HepG2 (cell line): ENCODE data around the gene ANKRD44. TPM values are rescaled to one million over a fixed set of nuclear protein-coding genes. Genes with fewer than 3 reads are reported as not detected.

Source experiments
- ATAC-seq: fragments of 200-7000 bp; cut with Tn5 transposase; 3 replicates; pipeline ENCODE4 v1.9.1; 2020; ENCODE audit warnings: mild to moderate bottlenecking, moderate library complexity
- BruUV-seq: library from RNA; stranded (reverse); fragments of 400-500 nt; replicated peaks from 2 replicates; lab custom pipeline; 2021; lab: Mats Ljungman, UMichigan
- CTCF ChIA-PET: fragments of 300-600 bp; formaldehyde crosslinking; extraction: SDS; loops from one replicate; lab custom pipeline; 2021; ENCODE audit warnings: low total read pairs, inconsistent platforms, low intra/inter-chr PET ratio; lab: Yijun Ruan, JAX
- POLR2A ChIA-PET: fragments of 350-600 bp; sonication (Branson Sonifier 250); formaldehyde crosslinking; loops from one replicate; lab custom pipeline; 2020; ENCODE audit warnings: antibody characterized with exemption, inconsistent platforms; lab: Yijun Ruan, JAX
- DNase-seq: peaks from one replicate; pipeline ENCODE4 v3.0.0-alpha.2; 2015; ENCODE audit warnings: low spot score
- FAIRE-seq: peaks from 3 replicates; lab custom pipeline; 2011; peaks lifted over from hg19 to GRCh38; lab: Jason Lieb, UNC
- H2AFZ ChIP-seq: one replicate; pipeline ENCODE4 v1.6.1; 2011; ENCODE audit warnings: low read length, inconsistent platforms
- H3K27ac ChIP-seq: fragments of 300-600 bp; 3 replicates; pipeline ENCODE4 v1.8.0; 2011; ENCODE audit warnings: mixed run types, mild to moderate bottlenecking, mixed read lengths, low read length, inconsistent platforms; ENCODE audit not compliant: insufficient read depth; ENCODE audit errors: extremely low read length
- H3K27me3 ChIP-seq, 2 experiments: fragments of 200-600 bp in 1 of 2; 2 replicates in 1 of 2; 3 replicates in 1 of 2; pipeline versions ENCODE4 v1.6.0 to v1.8.0; 2011; ENCODE audit warnings: low read length in 2 of 2, mild to moderate bottlenecking in 2 of 2, moderate library complexity in 2 of 2, inconsistent platforms in 1 of 2; ENCODE audit not compliant: insufficient read depth in 2 of 2, control insufficient read depth in 1 of 2
- H3K36me3 ChIP-seq, 2 experiments: fragments of 200-600 bp in 1 of 2; replicated peaks in 1 of 2; 2 replicates in 1 of 2; 3 replicates in 1 of 2; pipeline versions ENCODE4 v1.5.1 to v1.8.0; 2011; ENCODE audit warnings: low read length in 2 of 2, inconsistent platforms in 1 of 2; ENCODE audit not compliant: insufficient read depth in 2 of 2, control insufficient read depth in 1 of 2
- H3K4me1 ChIP-seq: 2 replicates; pipeline ENCODE4 v1.5.1; 2012; ENCODE audit warnings: low read length, inconsistent platforms; ENCODE audit not compliant: insufficient read depth
- H3K4me2 ChIP-seq: 2 replicates; pipeline ENCODE4 v1.6.0; 2011; ENCODE audit warnings: low read depth, low read length, inconsistent platforms
- H3K4me3 ChIP-seq, 3 experiments: fragments of 200-600 bp in 1 of 3; sonication (generic), shearing (Covaris generic) in 1 of 3; replicated peaks in 1 of 3; 2 replicates each; pipeline ENCODE4 v1.5.1; 2011 to 2016; ENCODE audit warnings: low read length in 3 of 3, inconsistent platforms in 2 of 3, low read depth in 2 of 3, mild to moderate bottlenecking in 2 of 3, control low read depth in 1 of 3, mixed read lengths in 1 of 3; ENCODE audit not compliant: insufficient read depth in 1 of 3
- H3K79me2 ChIP-seq: one replicate; pipeline ENCODE4 v1.6.1; 2011; ENCODE audit warnings: low read length, inconsistent platforms; ENCODE audit not compliant: insufficient read depth
- H3K9ac ChIP-seq: 2 replicates; pipeline ENCODE4 v1.6.0; 2011; ENCODE audit warnings: mild to moderate bottlenecking, low read depth, low read length, inconsistent platforms; ENCODE audit not compliant: insufficient read depth
- H3K9me3 ChIP-seq: 2 replicates; pipeline ENCODE4 v1.5.1; 2012; ENCODE audit warnings: mild to moderate bottlenecking, low read length
- H4K20me1 ChIP-seq: 2 replicates; pipeline ENCODE4 v1.6.0; 2011; ENCODE audit warnings: inconsistent platforms, mild to moderate bottlenecking, low read length, moderate library complexity; ENCODE audit not compliant: insufficient read depth
- ATF3 ChIP-seq: sonication (generic); formaldehyde crosslinking; IDR thresholded peaks from 2 replicates; pipeline ENCODE4 v1.4.0; 2020; ENCODE audit warnings: missing genetic modification reagents
- BORCS8-MEF2B ChIP-seq: sonication (generic); formaldehyde crosslinking; IDR thresholded peaks from 2 replicates; pipeline ENCODE4 v1.8.0; 2022; ENCODE audit warnings: mild to moderate bottlenecking, missing genetic modification reagents
- HMGA1 ChIP-seq: sonication (generic); formaldehyde crosslinking; conservative IDR thresholded peaks from 2 replicates; pipeline ENCODE4 v1.4.0; 2020; ENCODE audit warnings: missing genetic modification reagents
- ISX ChIP-seq: sonication (generic); formaldehyde crosslinking; conservative IDR thresholded peaks from 2 replicates; pipeline ENCODE4 v1.5.0; 2020; ENCODE audit warnings: missing genetic modification reagents
- PCBP1 ChIP-seq: fragments of 200-400 bp; formaldehyde crosslinking; IDR thresholded peaks from 2 replicates; pipeline ENCODE4 v1.6.1; 2017; ENCODE audit warnings: mild to moderate bottlenecking, low read depth, low read length, borderline replicate concordance
- ZNF20 ChIP-seq: sonication (generic); formaldehyde crosslinking; IDR thresholded peaks from 2 replicates; pipeline ENCODE4 v1.4.0; 2020; ENCODE audit warnings: mild to moderate bottlenecking, moderate library complexity, missing genetic modification reagents
- ZNF549 ChIP-seq: sonication (generic); formaldehyde crosslinking; IDR thresholded peaks from 2 replicates; pipeline ENCODE4 v1.5.0; 2020; ENCODE audit warnings: missing genetic modification reagents
- WGBS: methylation state at CpG from one replicate; pipeline ENCODE4 v1.1.6; 2017; ENCODE audit warnings: low lambda C conversion rate; 5-methylcytosine and 5-hydroxymethylcytosine counted together
- in situ Hi-C: cut with HindIII; loops from 2 replicates; pipeline ENCODE4 v1.10.0; 2017; ENCODE audit warnings: low pct_unique_long_range_greater_than_20kb; ENCODE audit not compliant: extremely low pct_ligation_motif_present
- intact Hi-C: fragments of 100-400 bp; cut with micrococcal nuclease; formaldehyde crosslinking; loops from one replicate; pipeline ENCODE4 v1.10.0; 2022; ENCODE audit not compliant: unreplicated experiment
- polyA plus RNA-seq, 8 experiments: library from polyadenylated mRNA; depleted of rRNA in 3 of 8; stranded (reverse) in 7 of 8; unstranded in 1 of 8; fragments of >200 nt; fragmentation: Illumina TruSeq in 4 of 8; extraction: Trizol in 4 of 8; gene quantifications; 2 replicates each; pipeline versions ENCODE4 v1.2.1 to v1.2.3, GENCODE V29; 2011 to 2016; ENCODE audit warnings: low read depth in 4 of 8, missing spikeins in 1 of 8, mixed read lengths in 1 of 8; ENCODE audit not compliant: insufficient read depth in 1 of 8
- total RNA-seq, 5 experiments: library from RNA; depleted of rRNA; stranded (reverse); fragments of >200 nt; fragmentation: Illumina TruSeq; extraction: Trizol; gene quantifications; 2 replicates each; pipeline ENCODE4 v1.2.3, GENCODE V29; 2016; ENCODE audit warnings: low read depth in 1 of 5
- TF ChIP-seq, protein P1 (sequence below): sonication (generic); formaldehyde crosslinking; IDR thresholded peaks from 2 replicates; pipeline ENCODE4 v1.4.0; 2020; ENCODE audit warnings: missing genetic modification reagents
- TF ChIP-seq, protein P2 (sequence below): sonication (generic); formaldehyde crosslinking; IDR thresholded peaks from 2 replicates; pipeline ENCODE4 v1.5.0; 2020; ENCODE audit warnings: missing genetic modification reagents
- TF ChIP-seq, protein P3 (sequence below): sonication (generic); formaldehyde crosslinking; IDR thresholded peaks from 2 replicates; pipeline ENCODE4 v1.8.0; 2022; ENCODE audit warnings: missing genetic modification reagents, mild to moderate bottlenecking, moderate library complexity, borderline replicate concordance
- TF ChIP-seq, protein P4 (sequence below): sonication (generic); formaldehyde crosslinking; IDR thresholded peaks from 2 replicates; pipeline ENCODE4 v1.5.1; 2020; ENCODE audit warnings: missing genetic modification reagents, mild to moderate bottlenecking, borderline replicate concordance

The ANKRD44 gene
- total and polyA plus RNA-seq, 2 of the 13 experiments (the other 11 are each of a cell fraction or from before 2014, with no cell fraction given) = 0.04 to 0.11 TPM

DNA sequence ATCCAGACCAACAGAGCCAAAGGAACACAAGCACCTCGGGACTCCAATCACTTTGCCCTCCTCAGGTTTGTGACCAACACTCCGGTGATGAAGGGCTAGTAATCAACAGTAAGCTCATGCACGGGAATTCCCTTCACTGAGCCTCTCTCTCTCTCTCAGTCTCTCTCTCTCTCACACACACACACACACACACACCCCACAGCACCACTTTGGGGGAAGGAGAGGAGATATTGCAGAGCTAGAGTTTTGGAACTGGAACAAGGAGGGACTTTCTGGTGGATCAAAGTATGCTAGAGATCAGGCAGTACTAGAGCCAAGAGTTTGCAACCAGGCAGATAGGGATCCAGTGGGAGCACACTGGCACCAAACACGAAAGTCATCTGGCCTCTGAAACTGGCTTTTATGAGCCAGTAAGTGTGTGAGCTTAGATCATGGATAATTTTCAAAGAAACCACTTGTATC lies 98.7 kb downstream of the ANKRD44 start (continued):
- TF ChIP-seq, protein P1, sequence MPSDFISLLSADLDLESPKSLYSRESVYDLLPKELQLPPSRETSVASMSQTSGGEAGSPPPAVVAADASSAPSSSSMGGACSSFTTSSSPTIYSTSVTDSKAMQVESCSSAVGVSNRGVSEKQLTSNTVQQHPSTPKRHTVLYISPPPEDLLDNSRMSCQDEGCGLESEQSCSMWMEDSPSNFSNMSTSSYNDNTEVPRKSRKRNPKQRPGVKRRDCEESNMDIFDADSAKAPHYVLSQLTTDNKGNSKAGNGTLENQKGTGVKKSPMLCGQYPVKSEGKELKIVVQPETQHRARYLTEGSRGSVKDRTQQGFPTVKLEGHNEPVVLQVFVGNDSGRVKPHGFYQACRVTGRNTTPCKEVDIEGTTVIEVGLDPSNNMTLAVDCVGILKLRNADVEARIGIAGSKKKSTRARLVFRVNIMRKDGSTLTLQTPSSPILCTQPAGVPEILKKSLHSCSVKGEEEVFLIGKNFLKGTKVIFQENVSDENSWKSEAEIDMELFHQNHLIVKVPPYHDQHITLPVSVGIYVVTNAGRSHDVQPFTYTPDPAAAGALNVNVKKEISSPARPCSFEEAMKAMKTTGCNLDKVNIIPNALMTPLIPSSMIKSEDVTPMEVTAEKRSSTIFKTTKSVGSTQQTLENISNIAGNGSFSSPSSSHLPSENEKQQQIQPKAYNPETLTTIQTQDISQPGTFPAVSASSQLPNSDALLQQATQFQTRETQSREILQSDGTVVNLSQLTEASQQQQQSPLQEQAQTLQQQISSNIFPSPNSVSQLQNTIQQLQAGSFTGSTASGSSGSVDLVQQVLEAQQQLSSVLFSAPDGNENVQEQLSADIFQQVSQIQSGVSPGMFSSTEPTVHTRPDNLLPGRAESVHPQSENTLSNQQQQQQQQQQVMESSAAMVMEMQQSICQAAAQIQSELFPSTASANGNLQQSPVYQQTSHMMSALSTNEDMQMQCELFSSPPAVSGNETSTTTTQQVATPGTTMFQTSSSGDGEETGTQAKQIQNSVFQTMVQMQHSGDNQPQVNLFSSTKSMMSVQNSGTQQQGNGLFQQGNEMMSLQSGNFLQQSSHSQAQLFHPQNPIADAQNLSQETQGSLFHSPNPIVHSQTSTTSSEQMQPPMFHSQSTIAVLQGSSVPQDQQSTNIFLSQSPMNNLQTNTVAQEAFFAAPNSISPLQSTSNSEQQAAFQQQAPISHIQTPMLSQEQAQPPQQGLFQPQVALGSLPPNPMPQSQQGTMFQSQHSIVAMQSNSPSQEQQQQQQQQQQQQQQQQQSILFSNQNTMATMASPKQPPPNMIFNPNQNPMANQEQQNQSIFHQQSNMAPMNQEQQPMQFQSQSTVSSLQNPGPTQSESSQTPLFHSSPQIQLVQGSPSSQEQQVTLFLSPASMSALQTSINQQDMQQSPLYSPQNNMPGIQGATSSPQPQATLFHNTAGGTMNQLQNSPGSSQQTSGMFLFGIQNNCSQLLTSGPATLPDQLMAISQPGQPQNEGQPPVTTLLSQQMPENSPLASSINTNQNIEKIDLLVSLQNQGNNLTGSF (CRISPR knock-in tag) = no peak
- TF ChIP-seq, protein P2, sequence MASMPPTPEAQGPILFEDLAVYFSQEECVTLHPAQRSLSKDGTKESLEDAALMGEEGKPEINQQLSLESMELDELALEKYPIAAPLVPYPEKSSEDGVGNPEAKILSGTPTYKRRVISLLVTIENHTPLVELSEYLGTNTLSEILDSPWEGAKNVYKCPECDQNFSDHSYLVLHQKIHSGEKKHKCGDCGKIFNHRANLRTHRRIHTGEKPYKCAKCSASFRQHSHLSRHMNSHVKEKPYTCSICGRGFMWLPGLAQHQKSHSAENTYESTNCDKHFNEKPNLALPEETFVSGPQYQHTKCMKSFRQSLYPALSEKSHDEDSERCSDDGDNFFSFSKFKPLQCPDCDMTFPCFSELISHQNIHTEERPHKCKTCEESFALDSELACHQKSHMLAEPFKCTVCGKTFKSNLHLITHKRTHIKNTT (CRISPR knock-in tag) = no peak
- TF ChIP-seq ZNF549 (CRISPR knock-in tag) = no peak

GRCh38 chr2:197210430-197210829 lies 100.2 kb downstream of the ANKRD44 start:
- H3K27ac ChIP-seq = no peak overlapping the region
- in situ Hi-C loops = no loop called here

More at GRCh38 chr2:197210430-197210829, 100.2 kb downstream of the ANKRD44 start:
- no peak for ATAC-seq
- POLR2A ChIA-PET = no interaction called here
- Histone ChIP-seq H3K4me1 (no peaks in the 10 kb centered on the region), H3K9ac (no peak overlapping the region), H3K27me3 (peaks cover 0 to 6% of the 10 kb centered on the region in 2 experiments; a peak in 1 of 5 replicates), H3K9me3 (no peaks in the 10 kb centered on the region), H4K20me1 (no peaks in the 10 kb centered on the region), H2AFZ (no peak overlapping the region), H3K4me3 (no peak overlapping the region), H3K4me2 (no peak overlapping the region), H3K36me3 (no peaks in the 10 kb centered on the region), H3K79me2 (no peaks in the 10 kb centered on the region)
- intact Hi-C loops = no loop called here
- FAIRE-seq = no peak
- TF ChIP-seq ZNF20 (no peak), ATF3 (CRISPR knock-in tag) (no peak), HMGA1 (no peak), BORCS8-MEF2B (CRISPR knock-in tag) (no peak), ISX (CRISPR knock-in tag) (no peak), PCBP1 (no peak)
- TF ChIP-seq, protein P3, sequence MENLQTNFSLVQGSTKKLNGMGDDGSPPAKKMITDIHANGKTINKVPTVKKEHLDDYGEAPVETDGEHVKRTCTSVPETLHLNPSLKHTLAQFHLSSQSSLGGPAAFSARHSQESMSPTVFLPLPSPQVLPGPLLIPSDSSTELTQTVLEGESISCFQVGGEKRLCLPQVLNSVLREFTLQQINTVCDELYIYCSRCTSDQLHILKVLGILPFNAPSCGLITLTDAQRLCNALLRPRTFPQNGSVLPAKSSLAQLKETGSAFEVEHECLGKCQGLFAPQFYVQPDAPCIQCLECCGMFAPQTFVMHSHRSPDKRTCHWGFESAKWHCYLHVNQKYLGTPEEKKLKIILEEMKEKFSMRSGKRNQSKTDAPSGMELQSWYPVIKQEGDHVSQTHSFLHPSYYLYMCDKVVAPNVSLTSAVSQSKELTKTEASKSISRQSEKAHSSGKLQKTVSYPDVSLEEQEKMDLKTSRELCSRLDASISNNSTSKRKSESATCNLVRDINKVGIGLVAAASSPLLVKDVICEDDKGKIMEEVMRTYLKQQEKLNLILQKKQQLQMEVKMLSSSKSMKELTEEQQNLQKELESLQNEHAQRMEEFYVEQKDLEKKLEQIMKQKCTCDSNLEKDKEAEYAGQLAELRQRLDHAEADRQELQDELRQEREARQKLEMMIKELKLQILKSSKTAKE (CRISPR knock-in tag) = no peak
- TF ChIP-seq, protein P4, sequence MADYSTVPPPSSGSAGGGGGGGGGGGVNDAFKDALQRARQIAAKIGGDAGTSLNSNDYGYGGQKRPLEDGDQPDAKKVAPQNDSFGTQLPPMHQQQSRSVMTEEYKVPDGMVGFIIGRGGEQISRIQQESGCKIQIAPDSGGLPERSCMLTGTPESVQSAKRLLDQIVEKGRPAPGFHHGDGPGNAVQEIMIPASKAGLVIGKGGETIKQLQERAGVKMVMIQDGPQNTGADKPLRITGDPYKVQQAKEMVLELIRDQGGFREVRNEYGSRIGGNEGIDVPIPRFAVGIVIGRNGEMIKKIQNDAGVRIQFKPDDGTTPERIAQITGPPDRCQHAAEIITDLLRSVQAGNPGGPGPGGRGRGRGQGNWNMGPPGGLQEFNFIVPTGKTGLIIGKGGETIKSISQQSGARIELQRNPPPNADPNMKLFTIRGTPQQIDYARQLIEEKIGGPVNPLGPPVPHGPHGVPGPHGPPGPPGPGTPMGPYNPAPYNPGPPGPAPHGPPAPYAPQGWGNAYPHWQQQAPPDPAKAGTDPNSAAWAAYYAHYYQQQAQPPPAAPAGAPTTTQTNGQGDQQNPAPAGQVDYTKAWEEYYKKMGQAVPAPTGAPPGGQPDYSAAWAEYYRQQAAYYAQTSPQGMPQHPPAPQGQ (CRISPR knock-in tag) = no peak
- WGBS = 8% methylated on average over 3 of the region's 3 CpGs
- BruUV-seq = no TSS peak
- CTCF ChIA-PET = no interaction called here
- no peak for DNase-seq
